SK-N-SH treated with all-trans-retinoic acid at 6 μM for 48 hours (cell line): ENCODE data around the gene RASGRF2.

Experiments used
- BACH2 ChIP-seq: fragments of 250-450 bp; sonication (Bioruptor Pico); IDR thresholded peaks from 2 replicates; pipeline ENCODE4 v1.9.0; 2021; ENCODE audit warnings: mild to moderate bottlenecking, borderline replicate concordance
- RARB ChIP-seq: fragments of 250-450 bp; sonication (Bioruptor Pico); IDR thresholded peaks from 2 replicates; pipeline ENCODE4 v1.8.0; 2021; ENCODE audit warnings: mild to moderate bottlenecking, moderate library complexity
- ZFP3 ChIP-seq: fragments of 250-450 bp; sonication (Bioruptor Pico); IDR thresholded peaks from 2 replicates; pipeline ENCODE4 v1.5.0; 2020; ENCODE audit warnings: mild to moderate bottlenecking, moderate library complexity
- TF ChIP-seq, protein P1 (sequence below): fragments of 250-450 bp; sonication (Bioruptor Pico); IDR thresholded peaks from 2 replicates; pipeline ENCODE4 v1.5.1; 2020; ENCODE audit warnings: low read depth, mild to moderate bottlenecking, moderate library complexity

DNA sequence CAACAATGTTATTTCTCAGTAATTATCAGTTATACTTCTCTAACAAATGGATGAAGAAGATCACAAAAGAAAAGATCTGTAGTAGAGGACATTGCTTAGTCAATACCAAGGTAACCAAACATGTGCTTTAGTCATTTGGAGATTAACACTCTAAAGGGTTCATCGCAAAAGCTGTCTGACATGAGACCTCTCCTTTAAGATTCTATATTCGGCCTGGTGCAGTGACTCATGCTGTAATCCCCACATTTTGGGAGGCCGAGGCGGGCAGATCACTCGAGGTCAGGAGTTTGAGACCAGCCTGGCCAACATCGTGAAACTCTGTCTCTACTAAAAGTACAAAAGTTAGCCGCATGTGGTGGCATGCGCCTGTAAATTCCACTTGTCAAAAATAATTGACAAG, 254.7 kb downstream of the RASGRF2 start:
- TF ChIP-seq BACH2 (CRISPR knock-in tag) (no peak), RARB (CRISPR knock-in tag) (no peak), ZFP3 (CRISPR knock-in tag) (no peak)
- TF ChIP-seq, protein P1, sequence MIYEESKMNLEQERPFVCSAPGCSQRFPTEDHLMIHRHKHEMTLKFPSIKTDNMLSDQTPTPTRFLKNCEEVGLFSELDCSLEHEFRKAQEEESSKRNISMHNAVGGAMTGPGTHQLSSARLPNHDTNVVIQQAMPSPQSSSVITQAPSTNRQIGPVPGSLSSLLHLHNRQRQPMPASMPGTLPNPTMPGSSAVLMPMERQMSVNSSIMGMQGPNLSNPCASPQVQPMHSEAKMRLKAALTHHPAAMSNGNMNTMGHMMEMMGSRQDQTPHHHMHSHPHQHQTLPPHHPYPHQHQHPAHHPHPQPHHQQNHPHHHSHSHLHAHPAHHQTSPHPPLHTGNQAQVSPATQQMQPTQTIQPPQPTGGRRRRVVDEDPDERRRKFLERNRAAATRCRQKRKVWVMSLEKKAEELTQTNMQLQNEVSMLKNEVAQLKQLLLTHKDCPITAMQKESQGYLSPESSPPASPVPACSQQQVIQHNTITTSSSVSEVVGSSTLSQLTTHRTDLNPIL (CRISPR knock-in tag) = no peak
